ENCODE results near the gene ERGIC1. TPM values are rescaled to one million over a fixed set of nuclear protein-coding genes. Genes with fewer than 3 reads are reported as not detected.

ERGIC1 gene
- total RNA-seq, 1 donor from 2014 or later = 131 TPM

- Histone ChIP-seq H3K36me3 (ENCODE audit: insufficient read depth, low read length) (no peaks in the 10 kb centered on the region), H3K27ac (ENCODE audit: low read depth, low read length) (peak overlapping the region; percentile 93), H2AFZ (ENCODE audit: low read depth, low read length) (no peak overlapping the region), H3K4me3 (ENCODE audit: insufficient read depth, low read depth, low read length) (no peak overlapping the region), H3K27me3 (ENCODE audit: insufficient read depth, low read length) (no peaks in the 10 kb centered on the region), H3K79me2 (ENCODE audit: insufficient read depth, low read length) (peaks cover 83% of the 10 kb centered on the region), H3K9me3 (ENCODE audit: insufficient read depth, low read depth, low read length) (no peaks in the 10 kb centered on the region), H3K4me1 (ENCODE audit: insufficient read depth, low read length) (peaks cover 48% of the 10 kb centered on the region), H4K20me1 (ENCODE audit: insufficient read depth, low read length) (no peaks in the 10 kb centered on the region), H3K4me2 (ENCODE audit: low read length) (no peak overlapping the region), H3K9ac (ENCODE audit: low read length) (no peak overlapping the region)
- no peaks in the 10 kb centered on the region for H3K27me3 Mint-ChIP-seq (ENCODE audit: low read depth, unreplicated experiment)
- peaks cover 2% of the 10 kb centered on the region for H3K9me3 Mint-ChIP-seq (ENCODE audit: unreplicated experiment)
- H3K4me1 Mint-ChIP-seq (ENCODE audit: low read depth, unreplicated experiment) = peaks cover 54% of the 10 kb centered on the region
- TF ChIP-seq CTCF (IDR thresholded peaks at IDR 0.05; ENCODE audit: insufficient read depth, low read depth, low read length) (no peak), EZH2 (IDR thresholded peaks at IDR 0.05; ENCODE audit: insufficient read depth, low read length) (no peak)
- DNase-seq (ENCODE audit: low read depth) (no peak), FAIRE-seq (no peak)
- H3K36me3 Mint-ChIP-seq (ENCODE audit: low read depth, unreplicated experiment) = peaks cover 28% of the 10 kb centered on the region
- H3K4me3 Mint-ChIP-seq (ENCODE audit: unreplicated experiment) = peak overlapping the region; percentile 4
- peak overlapping the region; percentile 10 for H3K27ac Mint-ChIP-seq (ENCODE audit: unreplicated experiment)
These were observed 49.0 kb downstream of the ERGIC1 start for GRCh38 chr5:172883066-172883465.

GRCh38 chr5:172885597-172886340 lies 51.7 kb downstream of the ERGIC1 start:
- Histone ChIP-seq H3K27me3 (ENCODE audit: insufficient read depth, low read length) (no peaks in the 10 kb centered on the region), H3K27ac (ENCODE audit: low read depth, low read length) (no peak overlapping the region), H3K9me3 (ENCODE audit: insufficient read depth, low read depth, low read length) (no peaks in the 10 kb centered on the region), H2AFZ (ENCODE audit: low read depth, low read length) (no peak overlapping the region), H4K20me1 (ENCODE audit: insufficient read depth, low read length) (no peaks in the 10 kb centered on the region), H3K4me2 (ENCODE audit: low read length) (no peak overlapping the region), H3K4me1 (ENCODE audit: insufficient read depth, low read length) (peaks cover 31% of the 10 kb centered on the region), H3K4me3 (ENCODE audit: insufficient read depth, low read depth, low read length) (no peak overlapping the region), H3K9ac (ENCODE audit: low read length) (peak overlapping the region; percentile 86), H3K79me2 (ENCODE audit: insufficient read depth, low read length) (peaks cover 70% of the 10 kb centered on the region), H3K36me3 (ENCODE audit: insufficient read depth, low read length) (peaks cover 8% of the 10 kb centered on the region)
- DNase-seq (ENCODE audit: low read depth) = no peak
- Mint-ChIP-seq H3K36me3 (ENCODE audit: low read depth, unreplicated experiment) (peaks cover 35% of the 10 kb centered on the region), H3K4me1 (ENCODE audit: low read depth, unreplicated experiment) (peaks cover 43% of the 10 kb centered on the region), H3K27me3 (ENCODE audit: low read depth, unreplicated experiment) (no peaks in the 10 kb centered on the region), H3K4me3 (ENCODE audit: unreplicated experiment) (peak overlapping the region; percentile 17), H3K27ac (ENCODE audit: unreplicated experiment) (peak overlapping the region; percentile 80), H3K9me3 (ENCODE audit: unreplicated experiment) (peaks cover 2% of the 10 kb centered on the region)
- no peak for FAIRE-seq
- TF ChIP-seq EZH2 (IDR thresholded peaks at IDR 0.05; ENCODE audit: insufficient read depth, low read length) (no peak), CTCF (IDR thresholded peaks at IDR 0.05; ENCODE audit: insufficient read depth, low read depth, low read length) (no peak)

GRCh38 chr5:172886476-172886875 lies 52.4 kb downstream of the ERGIC1 start:
- H3K27ac Mint-ChIP-seq (ENCODE audit: unreplicated experiment) = peak overlapping the region; percentile 80
- peaks cover 34% of the 10 kb centered on the region for H3K36me3 Mint-ChIP-seq (ENCODE audit: low read depth, unreplicated experiment)
- peak overlapping the region; percentile 90 for H3K27ac ChIP-seq (ENCODE audit: low read depth, low read length)
- H3K4me3 Mint-ChIP-seq (ENCODE audit: unreplicated experiment) = no peak overlapping the region
- peaks cover 65% of the 10 kb centered on the region for H3K79me2 ChIP-seq (ENCODE audit: insufficient read depth, low read length)
- no peak for TF ChIP-seq CTCF (IDR thresholded peaks at IDR 0.05; ENCODE audit: insufficient read depth, low read depth, low read length)
- TF ChIP-seq EZH2 (IDR thresholded peaks at IDR 0.05; ENCODE audit: insufficient read depth, low read length) = no peak
- H2AFZ ChIP-seq (ENCODE audit: low read depth, low read length) = no peak overlapping the region
- H3K27me3 ChIP-seq (ENCODE audit: insufficient read depth, low read length) = no peaks in the 10 kb centered on the region
- DNase-seq (ENCODE audit: low read depth) (no peak), FAIRE-seq (no peak)
- no peaks in the 10 kb centered on the region for H3K27me3 Mint-ChIP-seq (ENCODE audit: low read depth, unreplicated experiment)
- no peak overlapping the region for H3K4me2 ChIP-seq (ENCODE audit: low read length)
- H3K9ac ChIP-seq (ENCODE audit: low read length) = peak overlapping the region; percentile 86
- peaks cover 8% of the 10 kb centered on the region for H3K36me3 ChIP-seq (ENCODE audit: insufficient read depth, low read length)
- peaks cover 43% of the 10 kb centered on the region for H3K4me1 Mint-ChIP-seq (ENCODE audit: low read depth, unreplicated experiment)
- no peaks in the 10 kb centered on the region for H4K20me1 ChIP-seq (ENCODE audit: insufficient read depth, low read length)
- H3K9me3 ChIP-seq (ENCODE audit: insufficient read depth, low read depth, low read length) = no peaks in the 10 kb centered on the region
- H3K9me3 Mint-ChIP-seq (ENCODE audit: unreplicated experiment) = peaks cover 2% of the 10 kb centered on the region
- no peak overlapping the region for H3K4me3 ChIP-seq (ENCODE audit: insufficient read depth, low read depth, low read length)
- H3K4me1 ChIP-seq (ENCODE audit: insufficient read depth, low read length) = peaks cover 28% of the 10 kb centered on the region

Data from astrocyte (in vitro differentiated cells and primary cell).